ENCODE measurements around the gene KIF6.

- TF ChIP-seq POLR2AphosphoS5 (IDR thresholded peaks at IDR 0.05; ENCODE audit: low read depth, low read length) (no peak), CTCF (IDR thresholded peaks at IDR 0.05) (no peak), REST (IDR thresholded peaks at IDR 0.05; ENCODE audit: insufficient read depth in 1 of 2, low read depth in 2 of 2, low read length in 1 of 2) (no peak), TCF7L2 (IDR thresholded peaks at IDR 0.05; ENCODE audit: low read depth, low read length) (no peak), SIN3A (IDR thresholded peaks at IDR 0.05; ENCODE audit: borderline replicate concordance, insufficient read depth, low read depth, low read length) (no peak)
Measured at GRCh38 chr6:39453956-39454524, 271.2 kb downstream of the KIF6 start.

All from Panc1 (cell line).